ENCODE results near the gene PERM1. TPM values are rescaled to one million over a fixed set of nuclear protein-coding genes. Genes with fewer than 3 reads are reported as not detected.
"Not testable (repeated sequence)": the region's sequence is repeated elsewhere in the genome, so short reads cannot be mapped to it uniquely, and the experiment has no call there.

The PERM1 gene, protein sequence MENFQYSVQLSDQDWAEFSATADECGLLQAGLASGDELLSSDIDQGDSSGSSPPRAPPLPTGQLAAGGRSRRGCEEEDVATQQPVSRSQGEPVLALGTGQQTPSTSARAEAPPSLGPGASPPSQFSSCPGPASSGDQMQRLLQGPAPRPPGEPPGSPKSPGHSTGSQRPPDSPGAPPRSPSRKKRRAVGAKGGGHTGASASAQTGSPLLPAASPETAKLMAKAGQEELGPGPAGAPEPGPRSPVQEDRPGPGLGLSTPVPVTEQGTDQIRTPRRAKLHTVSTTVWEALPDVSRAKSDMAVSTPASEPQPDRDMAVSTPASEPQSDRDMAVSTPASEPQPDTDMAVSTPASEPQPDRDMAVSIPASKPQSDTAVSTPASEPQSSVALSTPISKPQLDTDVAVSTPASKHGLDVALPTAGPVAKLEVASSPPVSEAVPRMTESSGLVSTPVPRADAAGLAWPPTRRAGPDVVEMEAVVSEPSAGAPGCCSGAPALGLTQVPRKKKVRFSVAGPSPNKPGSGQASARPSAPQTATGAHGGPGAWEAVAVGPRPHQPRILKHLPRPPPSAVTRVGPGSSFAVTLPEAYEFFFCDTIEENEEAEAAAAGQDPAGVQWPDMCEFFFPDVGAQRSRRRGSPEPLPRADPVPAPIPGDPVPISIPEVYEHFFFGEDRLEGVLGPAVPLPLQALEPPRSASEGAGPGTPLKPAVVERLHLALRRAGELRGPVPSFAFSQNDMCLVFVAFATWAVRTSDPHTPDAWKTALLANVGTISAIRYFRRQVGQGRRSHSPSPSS
- total RNA-seq = under 1 TPM in 1 of 2 donors, not detected in 1; 0.24 TPM
- long read RNA-seq, donor 1 = 0 reads
- long read RNA-seq, donor 2 = 0 reads

DNA sequence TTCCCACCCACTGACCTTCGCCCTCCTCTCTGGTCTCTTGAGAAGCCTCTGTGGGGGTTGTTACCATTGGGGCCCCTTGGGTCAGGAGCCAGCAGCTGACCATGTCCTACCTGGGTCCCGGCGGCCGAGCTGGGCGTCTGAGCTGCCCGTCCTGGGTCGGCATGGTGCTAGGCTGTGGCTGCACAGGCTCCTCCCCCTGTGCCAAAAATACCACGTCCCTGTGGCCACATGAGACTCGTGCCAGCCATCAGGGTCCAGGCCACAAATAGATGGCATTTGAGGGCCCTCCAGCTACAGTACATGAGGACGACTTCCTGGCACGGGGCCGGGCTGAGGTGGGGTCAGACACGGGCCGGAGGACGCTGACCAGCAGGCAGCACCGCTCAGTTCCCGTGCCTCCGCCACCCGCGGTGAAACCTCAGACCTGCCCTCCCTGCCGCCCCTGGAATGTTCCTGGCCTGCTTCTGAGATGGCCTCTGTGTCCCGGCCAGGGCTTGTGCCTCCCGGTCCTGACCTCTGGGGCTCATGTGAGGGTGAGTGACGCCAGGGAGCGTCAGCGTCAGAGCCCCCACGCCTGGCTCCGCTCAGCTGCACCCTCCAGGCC is at the start of gene PERM1:
Gene PERM1, minus strand, starts transcription at position 139 of the 604 bp plus-strand sequence. CDS start 1,064 bp downstream, outside the sequence.
- intact Hi-C loops (cut with DNase I) = loop anchor here in 1 of 2 donors (5.0 kb wide), 1 partner anchor 80 kb away; no protein-coding TSS in a partner anchor
- no peak for DNase-seq (ENCODE audit: low spot score)

DNA sequence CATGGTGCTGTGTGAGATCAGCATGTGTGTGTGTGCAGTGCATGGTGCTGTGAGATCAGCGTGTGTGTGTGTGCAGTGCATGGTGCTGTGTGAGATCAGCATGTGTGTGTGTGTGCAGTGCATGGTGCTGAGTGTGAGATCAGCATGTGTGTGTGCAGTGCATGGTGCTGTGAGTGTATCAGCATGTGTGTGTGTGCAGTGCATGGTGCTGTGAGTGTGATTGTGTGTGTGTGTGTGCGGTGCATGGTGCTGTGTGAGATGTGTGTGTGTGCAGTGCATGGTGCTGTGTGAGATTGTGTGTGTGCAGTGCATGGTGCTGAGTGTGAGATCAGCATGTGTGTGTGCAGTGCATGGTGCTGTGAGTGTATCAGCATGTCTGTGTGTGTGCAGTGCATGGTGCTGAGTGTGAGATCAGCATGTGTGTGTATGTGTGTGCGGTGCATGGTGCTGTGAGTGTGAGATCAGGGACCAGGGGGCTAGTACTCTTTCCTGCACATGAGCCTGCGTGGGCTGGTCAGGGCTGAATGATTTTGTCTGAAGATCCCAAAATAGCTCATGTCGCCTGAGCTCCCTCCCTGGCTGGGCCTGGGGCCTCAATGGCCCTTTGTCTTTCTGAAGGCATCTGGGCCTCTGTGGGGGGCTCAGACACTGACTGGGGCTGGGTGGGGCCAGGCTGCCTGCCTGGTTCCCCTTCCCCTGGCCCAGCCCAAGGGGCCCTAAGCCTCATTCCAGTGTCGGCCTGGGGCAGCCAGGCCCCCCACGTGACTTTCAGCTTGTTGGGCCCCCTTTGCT is 49.2 kb upstream of the PERM1 start:
- intact Hi-C loops (cut with DNase I); DNase-seq (ENCODE audit: low spot score): not testable (repeated sequence)

DNA sequence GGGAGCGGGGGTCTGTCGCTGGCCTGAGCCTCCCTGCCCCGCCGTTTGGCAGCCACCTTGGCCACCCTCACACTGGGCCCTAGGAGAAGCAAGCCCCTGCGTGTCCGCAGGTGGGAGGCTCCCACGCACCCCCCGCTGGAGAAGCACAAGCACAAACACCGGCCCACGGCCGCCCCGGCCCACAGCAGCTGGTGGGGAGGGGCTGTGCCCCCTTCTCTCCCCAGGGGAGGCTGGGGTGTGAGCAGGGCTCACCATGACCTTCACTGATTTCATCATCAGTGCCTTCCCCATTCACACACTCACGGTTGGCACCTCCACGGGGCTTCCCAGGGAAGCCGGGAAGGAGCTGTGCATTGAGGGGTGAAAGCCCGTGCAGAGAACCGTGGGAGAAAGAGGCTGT is 45.9 kb upstream of the PERM1 start:
- intact Hi-C loops (cut with DNase I) = no loop called here
- DNase-seq (ENCODE audit: low spot score) = no peak

DNA sequence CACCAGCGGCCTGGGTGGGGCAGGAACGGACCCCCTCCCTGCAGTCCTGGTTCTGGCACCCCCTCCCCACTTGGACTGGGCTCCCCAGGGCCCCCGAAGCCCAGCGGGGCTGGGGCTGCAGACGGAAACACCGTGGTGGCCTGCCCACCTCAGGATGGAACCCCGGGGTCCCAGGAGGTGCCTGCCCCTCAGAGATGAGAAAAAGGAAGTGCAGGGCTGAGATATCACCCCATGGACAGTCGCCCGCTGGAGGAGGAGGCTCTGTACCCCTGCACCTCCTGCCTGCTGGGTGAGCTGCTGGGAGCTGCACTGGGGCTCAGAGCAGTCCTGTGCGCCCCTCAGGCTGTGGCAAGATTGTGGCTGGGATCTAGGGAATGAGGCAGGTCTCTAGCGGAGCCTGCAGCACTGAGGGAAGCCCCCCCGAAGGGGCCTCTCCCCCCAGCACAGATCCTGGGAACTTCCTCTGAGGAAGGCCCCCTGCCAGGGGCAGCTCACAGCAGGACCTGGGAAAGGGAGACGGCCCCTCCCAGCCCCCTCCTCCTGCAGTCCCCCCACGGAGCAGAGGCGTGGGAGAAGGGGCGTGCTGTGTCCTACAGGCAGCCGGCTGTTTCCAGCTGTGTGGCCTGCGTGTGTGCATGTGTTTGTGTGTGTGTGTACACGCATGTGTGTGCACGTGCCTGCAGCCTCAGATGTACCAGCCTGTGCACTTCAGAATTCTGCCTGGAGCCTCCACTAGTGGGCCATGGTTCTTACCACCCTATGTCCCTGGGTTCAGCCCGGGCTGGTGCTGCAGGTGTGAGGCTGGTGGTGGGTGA is 44.9 kb upstream of the PERM1 start:
- no peak for DNase-seq (ENCODE audit: low spot score)
- intact Hi-C loops (cut with DNase I) = no loop called here

DNA sequence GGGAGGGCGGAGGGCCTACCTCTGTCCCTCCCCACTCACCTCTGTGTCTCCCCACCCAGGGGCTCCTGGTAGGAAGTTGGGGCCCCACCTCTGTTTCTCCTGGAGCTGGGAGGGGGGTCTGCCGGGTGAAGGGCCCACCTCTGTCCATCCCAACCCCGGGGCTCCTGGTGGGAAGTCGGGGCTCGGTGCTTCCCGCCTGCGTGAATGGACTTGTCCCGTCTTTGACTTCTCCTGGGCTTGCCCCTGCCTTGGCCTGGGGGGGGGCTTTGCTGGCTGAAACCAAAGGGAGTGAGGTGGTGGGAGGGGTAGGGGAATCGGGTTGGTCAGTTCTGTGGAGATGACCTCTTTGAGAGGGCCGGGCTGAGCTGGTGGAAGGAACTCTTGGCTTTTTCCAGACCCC is 43.8 kb upstream of the PERM1 start:
- intact Hi-C loops (cut with DNase I) = no loop called here
- DNase-seq (ENCODE audit: low spot score) = no peak

DNA sequence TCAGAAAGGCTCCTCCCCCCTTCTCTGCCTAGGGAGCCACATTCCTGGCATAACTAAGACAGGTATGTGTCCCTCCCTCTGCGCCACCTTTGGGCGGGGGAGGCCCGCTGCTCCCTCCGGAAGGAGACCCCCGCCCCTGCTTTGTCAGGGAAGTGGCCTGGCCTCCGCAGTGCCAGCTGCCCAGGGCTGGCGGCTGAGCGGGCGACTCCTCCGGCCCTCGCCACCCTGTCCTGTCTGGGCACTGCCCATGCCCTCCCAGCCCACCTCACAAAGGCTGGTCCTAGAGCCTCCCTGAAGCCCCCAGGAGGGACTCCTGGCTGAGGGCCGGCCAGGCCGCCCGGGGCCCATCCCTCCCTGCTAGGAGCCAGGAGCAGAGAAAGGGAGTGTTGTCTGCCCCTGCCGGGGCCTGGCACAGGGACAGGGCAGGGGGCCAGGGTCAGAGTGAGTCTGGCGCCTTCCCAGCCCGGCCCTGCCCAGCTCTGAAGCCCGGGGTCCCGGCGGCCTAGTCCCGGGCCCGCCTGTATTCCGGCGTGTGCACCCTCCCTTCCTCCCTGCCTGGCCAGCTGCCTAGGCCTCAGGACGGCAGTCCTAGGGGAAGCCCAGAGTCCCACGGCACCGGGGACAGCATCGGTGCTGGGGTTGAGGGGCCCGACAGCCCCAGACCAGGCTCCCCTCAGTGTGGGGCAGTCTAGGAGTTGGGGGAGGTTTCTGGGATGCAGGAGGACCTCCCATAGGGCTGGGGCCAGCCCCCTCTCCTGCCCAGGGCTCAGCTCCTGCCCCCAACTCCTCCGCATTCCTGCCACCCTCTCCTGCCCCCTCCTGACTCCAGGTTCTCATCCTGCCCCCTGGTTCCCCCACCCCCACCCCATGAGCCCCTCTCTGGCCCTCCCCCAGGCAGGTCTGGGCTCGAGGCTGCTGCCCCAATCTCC is 43.1 kb upstream of the PERM1 start:
- intact Hi-C loops (cut with DNase I) = no loop called here
- no peak for DNase-seq (ENCODE audit: low spot score)

DNA sequence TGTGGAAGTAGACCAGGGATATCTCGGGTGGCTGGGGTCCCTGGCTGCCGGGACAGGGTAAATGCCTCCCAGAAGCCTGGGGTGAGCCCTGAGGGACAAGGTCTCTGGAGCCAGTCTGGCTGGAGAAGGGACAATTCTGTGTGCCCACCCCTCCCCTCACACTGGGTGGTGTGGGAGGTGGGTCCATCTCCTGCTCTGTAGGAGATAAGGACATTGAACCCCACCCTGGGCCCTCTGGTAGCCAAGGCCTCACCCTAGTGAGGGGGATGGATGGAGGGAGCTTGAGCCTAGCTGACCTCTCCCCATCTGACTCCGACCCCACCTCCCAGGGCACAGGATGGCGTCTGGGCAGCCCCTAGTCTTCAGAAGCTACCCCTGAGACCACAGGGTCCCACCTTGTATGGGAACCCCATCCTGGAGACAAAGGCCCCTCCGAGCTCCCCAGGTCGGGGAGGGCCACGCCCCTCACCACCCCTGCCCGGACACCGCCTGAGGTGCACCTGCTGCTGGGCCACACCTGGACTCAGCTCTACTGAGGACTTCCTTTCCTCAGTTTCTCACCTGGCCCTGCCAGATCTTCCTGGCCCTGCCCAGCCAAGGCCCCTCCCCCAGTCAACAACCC is 42.4 kb upstream of the PERM1 start:
- intact Hi-C loops (cut with DNase I) = no loop called here
- no peak for DNase-seq (ENCODE audit: low spot score)

DNA sequence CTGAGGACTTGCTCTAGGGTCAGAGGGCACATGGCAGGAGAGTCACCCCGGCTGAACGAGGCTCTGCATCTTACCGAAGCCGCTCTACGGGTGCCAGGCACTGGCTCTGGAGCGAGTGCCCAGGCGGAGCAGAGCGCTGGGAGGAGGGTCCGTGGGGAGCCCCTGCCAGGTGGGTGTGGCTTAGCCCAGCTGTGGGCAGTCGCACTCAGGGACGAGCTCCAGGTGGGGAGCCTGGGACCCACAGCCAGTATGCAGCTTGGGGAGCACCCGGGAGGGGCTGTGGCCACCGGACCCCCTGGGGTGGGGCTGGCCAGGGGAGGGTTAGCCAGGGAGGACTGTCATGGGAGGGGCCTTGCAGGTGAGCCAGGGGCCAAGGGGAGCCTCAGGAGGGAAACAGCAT is 41.8 kb upstream of the PERM1 start:
- no peak for DNase-seq (ENCODE audit: low spot score)
- intact Hi-C loops (cut with DNase I) = no loop called here

DNA sequence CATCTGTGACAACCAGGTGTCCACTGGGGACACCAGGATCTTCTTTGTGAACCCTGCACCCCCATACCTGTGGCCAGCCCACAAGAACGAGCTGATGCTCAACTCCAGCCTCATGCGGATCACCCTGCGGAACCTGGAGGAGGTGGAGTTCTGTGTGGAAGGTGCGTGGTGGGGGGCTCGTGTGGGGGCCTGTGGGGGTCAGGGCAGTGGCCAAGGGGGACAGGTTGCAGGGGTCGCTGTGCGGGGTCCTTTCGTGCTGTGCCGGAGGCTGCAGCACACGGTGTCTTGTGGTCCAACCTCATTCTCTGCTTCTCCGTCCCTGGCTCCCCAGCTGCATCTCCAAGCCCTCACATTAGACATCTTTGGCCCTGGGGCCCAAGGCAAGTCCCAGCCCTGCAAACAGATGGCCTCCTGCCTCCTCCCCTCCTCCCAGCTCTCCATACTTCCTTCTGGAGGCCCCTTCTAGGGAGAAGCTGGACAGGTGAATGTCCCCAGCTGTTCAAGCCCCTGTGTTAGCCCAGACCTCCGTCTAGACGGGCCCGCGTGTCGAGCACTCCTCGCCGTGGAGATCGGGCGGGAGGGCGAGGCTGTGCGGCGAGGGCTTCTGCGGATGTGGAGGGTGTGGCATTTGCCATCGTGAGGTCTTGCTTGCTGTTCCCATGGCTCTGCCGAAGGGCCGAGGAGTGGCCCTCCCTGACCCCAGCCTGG is 40.6 kb upstream of the PERM1 start:
- DNase-seq (ENCODE audit: low spot score) = no peak
- intact Hi-C loops (cut with DNase I) = no loop called here

DNA sequence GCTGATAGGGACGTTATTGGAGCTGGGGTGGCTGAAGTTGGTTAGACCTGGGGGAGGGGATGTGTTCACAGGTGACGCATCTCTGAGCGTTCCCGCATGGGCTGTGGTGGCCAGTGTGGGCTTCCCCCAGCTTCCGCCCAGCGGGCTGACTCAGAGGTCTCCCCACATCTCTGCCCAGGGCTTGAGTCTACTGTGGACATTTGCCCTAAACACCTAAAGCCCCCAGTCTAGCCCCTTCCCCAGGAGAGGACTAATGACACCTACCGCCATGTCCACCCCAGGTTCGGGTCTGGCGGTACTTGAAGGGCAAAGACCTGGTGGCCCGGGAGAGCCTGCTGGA is 40.0 kb upstream of the PERM1 start:
- intact Hi-C loops (cut with DNase I) = no loop called here
- DNase-seq (ENCODE audit: low spot score) = no peak

DNA sequence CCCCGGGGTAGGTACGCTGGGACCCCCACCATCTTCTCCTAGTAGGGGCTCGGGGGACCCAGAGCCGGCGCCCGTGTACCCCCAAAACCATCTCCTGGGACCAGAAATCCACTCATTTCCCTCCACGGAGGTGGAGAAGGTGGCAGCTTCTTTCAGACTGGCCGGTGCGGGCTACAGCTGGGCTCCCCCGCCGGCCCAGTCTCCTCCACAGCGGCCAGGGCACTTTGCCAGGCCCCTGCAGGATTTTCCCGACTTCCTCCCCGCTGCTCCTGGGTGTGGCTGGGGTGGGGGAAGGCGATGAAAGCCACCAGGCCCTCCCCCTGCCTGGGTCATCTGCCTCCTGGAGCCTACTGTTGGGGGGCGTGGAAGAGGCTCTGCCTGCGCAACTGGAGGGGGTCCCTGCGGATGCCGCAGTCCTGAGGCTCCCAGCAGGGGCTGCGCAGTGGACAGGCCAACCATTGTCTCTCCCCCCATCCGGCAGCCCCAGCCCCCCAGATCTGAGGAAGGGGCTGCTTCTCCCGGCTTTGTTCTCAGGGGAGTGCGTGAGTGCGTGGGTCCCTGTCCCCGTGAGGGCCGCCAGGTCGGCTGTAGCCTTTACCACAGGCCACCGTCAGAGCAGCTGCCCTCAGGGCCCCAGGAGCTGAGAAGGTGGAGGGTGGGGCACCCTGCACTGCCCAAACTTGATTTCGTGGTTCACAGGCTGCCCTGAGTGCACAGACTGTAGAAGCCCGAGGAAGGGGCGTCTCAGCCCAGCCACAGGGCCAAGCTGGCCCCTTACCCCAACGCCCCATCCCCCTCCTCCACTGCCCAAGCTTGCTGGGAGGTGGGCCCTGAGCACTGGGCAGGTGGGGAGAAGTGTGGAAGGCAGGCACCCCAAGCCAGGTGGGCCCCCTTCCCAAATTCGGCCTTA is 39.4 kb upstream of the PERM1 start:
- intact Hi-C loops (cut with DNase I) = no loop called here
- DNase-seq (ENCODE audit: low spot score) = no peak

DNA sequence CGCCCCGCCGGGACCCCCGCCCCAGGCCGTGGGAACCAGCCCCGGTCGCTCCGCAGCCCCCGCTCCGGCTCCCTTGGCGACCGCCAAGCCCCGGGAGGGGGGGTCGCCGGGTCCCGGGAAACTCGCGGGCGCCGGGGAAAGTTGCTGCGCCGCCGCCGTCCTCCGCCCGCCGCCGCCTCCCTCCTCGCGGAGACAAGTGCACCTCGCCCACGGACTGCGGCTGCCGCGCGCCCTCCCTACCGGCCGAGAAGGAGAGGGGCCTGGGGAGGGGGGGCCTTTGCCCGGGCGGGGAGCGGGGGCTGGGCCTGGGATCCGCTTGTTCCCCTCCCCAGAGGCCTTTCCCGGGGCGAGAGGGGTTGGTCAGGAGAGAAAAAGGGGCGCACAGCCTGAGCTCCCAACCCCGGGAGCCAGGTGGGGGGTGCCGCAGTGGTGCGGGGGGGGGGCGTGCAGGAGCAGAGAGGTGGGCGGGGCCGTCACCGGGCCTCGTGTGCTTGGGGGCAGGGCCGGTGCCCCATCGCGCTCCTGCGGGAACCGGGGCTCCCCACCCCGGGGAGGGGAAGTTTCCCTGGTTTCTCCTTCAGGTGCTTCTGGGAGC is 38.6 kb upstream of the PERM1 start:
- intact Hi-C loops (cut with DNase I) = no loop called here
- no peak for DNase-seq (ENCODE audit: low spot score)

DNA sequence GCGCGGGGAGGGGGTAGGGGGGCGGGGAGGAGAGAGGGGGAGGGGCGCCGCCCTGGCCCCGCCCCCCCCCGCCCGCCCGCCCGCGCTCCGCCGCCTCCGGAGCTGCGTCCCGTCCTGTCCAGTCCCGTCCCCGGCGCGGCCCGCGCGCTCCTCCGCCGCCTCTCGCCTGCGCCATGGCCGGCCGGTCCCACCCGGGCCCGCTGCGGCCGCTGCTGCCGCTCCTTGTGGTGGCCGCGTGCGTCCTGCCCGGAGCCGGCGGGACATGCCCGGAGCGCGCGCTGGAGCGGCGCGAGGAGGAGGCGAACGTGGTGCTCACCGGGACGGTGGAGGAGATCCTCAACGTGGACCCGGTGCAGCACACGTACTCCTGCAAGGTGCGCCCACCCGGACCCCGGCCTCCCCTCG is 38.1 kb upstream of the PERM1 start, which contains the start of gene AGRN:
Gene AGRN, plus strand, starts transcription at position 121 of the 405 bp plus-strand sequence. Its CDS starts 53 bp downstream, at position 174.
- DNase-seq (ENCODE audit: low spot score) = no peak
- intact Hi-C loops (cut with DNase I) = no loop called here

DNA sequence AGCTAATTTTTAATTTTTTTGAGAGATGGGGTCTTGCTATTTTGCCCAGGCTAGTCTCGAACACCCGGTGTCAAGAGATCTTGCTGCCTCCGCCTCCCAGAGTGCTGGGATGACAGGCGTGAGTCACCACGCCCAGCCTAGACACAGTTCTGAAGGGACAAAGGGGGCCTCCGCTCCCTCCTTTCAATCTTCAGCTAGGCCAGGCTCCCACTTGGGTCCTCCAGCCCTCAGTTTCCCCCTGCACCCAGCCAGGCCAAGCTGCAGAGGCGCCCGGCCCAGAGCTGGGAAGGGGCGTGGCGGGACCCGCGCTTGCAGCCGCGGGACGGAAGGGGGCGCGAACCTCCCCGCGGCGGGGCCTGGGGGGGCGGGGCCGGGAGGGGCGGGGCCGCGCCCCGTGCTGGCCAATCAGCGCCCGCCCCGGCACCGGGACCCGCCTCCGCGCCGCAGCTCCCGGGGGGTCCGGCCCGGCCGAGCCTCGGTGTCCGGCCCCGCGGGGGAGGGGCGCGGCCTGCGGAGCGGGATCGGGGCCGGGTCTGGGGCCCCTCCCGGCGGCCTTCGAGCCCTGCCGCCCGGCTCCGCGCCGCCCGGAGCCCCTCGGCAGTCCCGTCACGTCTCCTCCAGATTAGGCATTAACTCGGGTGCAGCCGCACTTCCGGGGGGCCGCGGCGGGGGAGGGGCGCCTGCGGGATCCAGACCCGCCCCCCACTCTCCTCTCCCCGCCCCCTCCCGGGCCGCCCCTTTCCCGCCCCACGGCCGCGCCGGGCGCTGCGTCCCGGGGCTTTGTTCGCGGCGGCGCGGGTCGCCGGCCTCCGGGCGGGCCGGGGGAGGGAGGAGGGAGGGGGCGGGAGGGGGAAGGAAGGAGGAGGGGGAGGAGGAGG is 37.5 kb upstream of the PERM1 start:
- DNase-seq (ENCODE audit: low spot score) = peak; percentile 94
- intact Hi-C loops (cut with DNase I) = no loop called here
